AG04449 (cell line): Measurements from ENCODE around the gene NRG2.

Experiments
- CTCF ChIA-PET: fragments of 350-600 bp; formaldehyde crosslinking; extraction: SDS; loops from one replicate; lab custom pipeline; 2021; ENCODE audit warnings: antibody characterized with exemption; lab: Yijun Ruan, JAX
- POLR2A ChIA-PET: fragments of 400-600, 350-600 bp; formaldehyde crosslinking; extraction: SDS; loops from one replicate; lab custom pipeline; 2020; ENCODE audit warnings: antibody characterized with exemption, inconsistent platforms; lab: Yijun Ruan, JAX
- DNase-seq: peaks from one replicate; pipeline ENCODE4 v3.0.0-alpha.2; 2010; ENCODE audit warnings: low read depth, low spot score
- H3K4me3 ChIP-seq: 2 replicates; pipeline ENCODE4 v1.5.1; 2011; ENCODE audit warnings: low read depth, mild to moderate bottlenecking, control low read depth, low read length
- TF ChIP-seq, protein P1 (sequence below): IDR thresholded peaks from one replicate; pipeline ENCODE4 v1.5.1; 2011; ENCODE audit warnings: mild to moderate bottlenecking, moderate library complexity, low read length, control low read depth, inconsistent platforms; ENCODE audit not compliant: insufficient read depth; ENCODE audit errors: missing control alignments

Gene NRG2

DNA sequence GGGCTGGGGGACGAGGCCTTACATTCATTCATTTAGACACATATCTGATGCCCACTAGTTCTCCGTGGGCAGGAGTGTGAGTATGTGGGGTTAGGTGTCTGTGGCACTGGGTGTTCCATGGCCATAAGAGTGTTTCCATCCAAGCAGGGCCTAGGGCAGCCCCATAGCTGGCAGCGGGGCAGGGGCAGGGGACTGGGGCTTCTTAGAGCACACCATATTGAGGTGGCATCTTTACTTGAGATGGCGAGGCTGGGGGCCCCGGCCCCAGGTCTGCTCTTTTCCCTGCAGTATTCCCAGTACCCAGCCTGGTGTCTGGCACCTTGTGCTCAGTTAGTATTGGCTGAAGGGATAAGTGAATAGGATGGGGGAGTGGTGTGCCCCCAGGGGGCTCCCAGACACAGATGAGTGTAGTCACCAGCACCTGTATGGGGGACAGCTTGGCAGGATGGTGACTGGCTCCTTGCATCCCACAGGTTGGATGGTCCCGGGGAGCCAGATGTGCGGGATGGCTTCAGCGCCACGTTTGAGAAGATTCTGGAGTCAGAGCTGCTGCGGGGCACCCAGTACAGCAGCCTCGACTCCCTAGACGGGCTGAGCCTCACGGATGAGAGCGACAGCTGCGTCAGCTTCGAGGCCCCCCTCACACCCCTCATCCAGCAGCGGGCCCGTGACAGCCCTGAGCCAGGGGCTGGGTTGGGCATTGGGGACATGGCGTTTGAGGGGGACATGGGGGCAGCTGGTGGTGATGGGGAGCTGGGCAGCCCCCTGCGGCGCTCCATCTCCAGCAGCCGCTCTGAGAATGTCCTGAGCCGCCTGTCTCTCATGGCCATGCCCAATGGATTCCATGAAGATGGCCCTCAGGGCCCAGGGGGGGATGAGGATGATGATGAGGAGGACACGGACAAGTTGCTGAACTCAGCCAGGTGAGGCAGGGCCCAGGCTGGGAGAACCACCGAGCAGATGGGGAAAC lies 230.0 kb downstream of the NRG2 start:
- TF ChIP-seq, protein P1, sequence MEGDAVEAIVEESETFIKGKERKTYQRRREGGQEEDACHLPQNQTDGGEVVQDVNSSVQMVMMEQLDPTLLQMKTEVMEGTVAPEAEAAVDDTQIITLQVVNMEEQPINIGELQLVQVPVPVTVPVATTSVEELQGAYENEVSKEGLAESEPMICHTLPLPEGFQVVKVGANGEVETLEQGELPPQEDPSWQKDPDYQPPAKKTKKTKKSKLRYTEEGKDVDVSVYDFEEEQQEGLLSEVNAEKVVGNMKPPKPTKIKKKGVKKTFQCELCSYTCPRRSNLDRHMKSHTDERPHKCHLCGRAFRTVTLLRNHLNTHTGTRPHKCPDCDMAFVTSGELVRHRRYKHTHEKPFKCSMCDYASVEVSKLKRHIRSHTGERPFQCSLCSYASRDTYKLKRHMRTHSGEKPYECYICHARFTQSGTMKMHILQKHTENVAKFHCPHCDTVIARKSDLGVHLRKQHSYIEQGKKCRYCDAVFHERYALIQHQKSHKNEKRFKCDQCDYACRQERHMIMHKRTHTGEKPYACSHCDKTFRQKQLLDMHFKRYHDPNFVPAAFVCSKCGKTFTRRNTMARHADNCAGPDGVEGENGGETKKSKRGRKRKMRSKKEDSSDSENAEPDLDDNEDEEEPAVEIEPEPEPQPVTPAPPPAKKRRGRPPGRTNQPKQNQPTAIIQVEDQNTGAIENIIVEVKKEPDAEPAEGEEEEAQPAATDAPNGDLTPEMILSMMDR = no peak
- ChIA-PET POLR2A (no interaction called here), CTCF (interaction anchor here (0.8 to 1.5 kb wide), 4 partner anchors 24 to 156 kb away, joined by 3 to 6 read pairs (median 4); no protein-coding TSS in a partner anchor)
- no peak overlapping the region for H3K4me3 ChIP-seq
- no peak for DNase-seq

DNA sequence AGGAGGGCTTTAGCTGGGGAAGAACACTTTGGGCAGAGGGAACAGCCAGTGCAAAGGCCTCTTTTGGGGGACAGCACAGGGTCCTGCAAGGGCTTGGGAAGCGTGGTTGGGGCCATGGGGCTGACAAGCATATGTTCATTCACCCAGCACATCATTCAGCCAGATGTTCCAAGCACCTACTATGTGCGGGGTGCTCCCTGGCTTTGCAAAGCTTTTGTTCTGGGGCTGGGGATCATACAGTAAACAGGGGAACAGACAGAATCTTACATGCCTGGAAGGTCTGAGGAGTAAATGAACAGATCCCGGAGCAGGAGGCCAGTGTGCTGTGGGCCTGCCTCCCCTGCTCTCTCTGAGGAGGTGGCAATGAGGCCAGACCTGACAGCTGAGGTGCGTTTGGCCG lies 230.8 kb downstream of the NRG2 start:
- ChIA-PET CTCF (interaction anchor here (1.0 to 1.1 kb wide), 2 partner anchors 25 to 157 kb away, joined by 4 read pairs; no protein-coding TSS in a partner anchor), POLR2A (no interaction called here)
- no peak for DNase-seq
- TF ChIP-seq, protein P1 = no peak
- no peak overlapping the region for H3K4me3 ChIP-seq

DNA sequence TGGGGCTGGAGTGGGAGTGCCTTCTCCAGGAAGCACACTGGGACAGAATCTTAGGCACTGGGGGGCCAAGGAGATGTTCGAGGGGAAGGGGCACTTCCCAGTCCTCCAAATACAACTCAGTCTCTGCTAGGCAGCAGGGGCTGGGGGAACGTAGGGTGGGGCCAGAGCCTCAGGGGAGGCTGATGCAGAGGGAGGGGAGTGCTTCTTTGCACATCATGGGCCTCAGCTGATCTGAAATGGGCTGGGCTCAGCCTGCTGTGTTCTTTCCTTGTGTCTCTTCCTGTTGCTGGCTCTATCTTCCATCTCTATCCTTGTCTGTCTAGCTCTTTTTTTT lies 231.9 kb downstream of the NRG2 start:
- TF ChIP-seq, protein P1 = no peak
- CTCF ChIA-PET = no interaction called here
- no peak for DNase-seq
- H3K4me3 ChIP-seq = no peak overlapping the region
- POLR2A ChIA-PET = no interaction called here

DNA sequence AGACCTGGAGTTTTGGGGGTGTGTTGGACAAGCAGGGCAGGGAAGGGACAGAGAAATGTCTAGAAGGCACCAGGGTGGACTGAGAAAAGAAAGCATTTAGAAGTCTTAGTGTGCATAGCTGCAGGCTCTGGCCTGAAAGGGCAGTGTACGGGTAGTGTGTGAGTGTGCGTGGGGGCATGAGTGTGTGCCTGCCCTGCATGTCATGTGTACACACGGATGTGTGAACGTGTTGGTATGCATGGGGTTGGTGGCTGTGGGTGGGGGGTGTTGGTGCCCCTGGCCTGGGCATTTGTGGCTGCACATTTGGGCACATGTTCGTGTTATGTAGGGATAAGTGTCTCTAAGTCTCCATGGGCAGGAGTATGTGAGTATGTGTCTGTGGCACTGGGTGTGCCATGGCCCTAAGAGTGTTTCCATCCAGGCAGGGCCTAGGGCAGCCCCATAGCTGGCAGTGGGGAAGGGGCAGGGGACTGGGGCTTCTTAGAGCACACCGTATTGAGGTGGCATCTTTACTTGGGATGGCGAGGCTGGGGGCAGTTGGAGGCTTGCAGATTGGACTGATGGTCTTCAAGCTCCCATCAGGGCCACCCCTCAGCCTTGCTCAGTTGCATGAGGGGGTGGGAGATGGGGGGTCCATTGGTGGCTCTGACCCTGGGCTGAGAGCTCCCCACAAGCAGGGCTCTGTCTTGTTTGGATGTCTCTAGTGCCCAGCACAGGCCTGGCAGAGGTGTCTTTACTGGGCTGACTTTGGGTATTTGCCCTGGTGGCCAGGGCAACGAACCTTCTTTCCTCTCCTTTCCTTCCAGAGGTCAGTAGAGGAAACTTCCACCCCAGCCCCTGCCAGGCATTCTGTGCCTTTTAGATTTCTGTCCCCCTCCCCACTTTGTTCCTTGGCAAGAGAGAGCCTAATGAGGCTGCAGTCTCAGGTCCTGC lies 232.5 kb downstream of the NRG2 start:
- no peak overlapping the region for H3K4me3 ChIP-seq
- no peak for DNase-seq
- CTCF ChIA-PET = interaction anchor here (9.1 kb wide), 1 partner anchor 22 kb away, joined by 60 read pairs; no protein-coding TSS in a partner anchor
- TF ChIP-seq, protein P1 = no peak
- POLR2A ChIA-PET = no interaction called here

DNA sequence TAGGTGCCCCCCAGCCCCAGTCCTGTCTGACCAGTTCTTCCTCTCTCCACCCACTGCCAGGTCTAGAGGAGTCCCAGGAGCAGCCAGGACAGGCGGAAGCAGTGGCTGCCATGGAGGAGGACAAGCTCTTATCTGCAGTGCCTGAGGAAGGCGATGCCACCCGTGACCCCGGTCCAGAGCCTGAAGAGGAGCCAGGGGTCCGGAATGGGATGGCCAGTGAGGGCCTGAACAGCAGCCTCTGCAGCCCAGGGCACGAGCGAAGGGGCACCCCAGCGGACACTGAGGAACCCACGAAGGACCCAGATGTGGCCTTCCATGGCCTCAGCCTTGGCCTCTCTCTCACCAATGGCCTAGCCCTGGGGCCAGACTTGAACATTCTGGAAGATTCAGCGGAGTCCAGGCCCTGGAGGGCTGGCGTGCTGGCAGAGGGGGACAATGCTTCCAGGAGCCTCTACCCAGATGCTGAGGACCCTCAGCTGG lies 233.7 kb downstream of the NRG2 start:
- no peak overlapping the region for H3K4me3 ChIP-seq
- TF ChIP-seq, protein P1 = no peak
- ChIA-PET POLR2A (no interaction called here), CTCF (interaction anchor here (9.1 kb wide), 1 partner anchor 21 kb away, joined by 60 read pairs; no protein-coding TSS in a partner anchor)
- no peak for DNase-seq
